DMS 273 (cell line): Measurements from ENCODE around the gene FZR1.
"Not testable (repeated sequence)": the region's sequence is repeated elsewhere in the genome, so short reads cannot be mapped to it uniquely, and the experiment has no call there.

Experiments
- DNase-seq: peaks from one replicate; lab custom pipeline; 2025; ENCODE audit not compliant: unreplicated experiment; lab: John Stamatoyannopoulos, UW

Gene FZR1

DNA sequence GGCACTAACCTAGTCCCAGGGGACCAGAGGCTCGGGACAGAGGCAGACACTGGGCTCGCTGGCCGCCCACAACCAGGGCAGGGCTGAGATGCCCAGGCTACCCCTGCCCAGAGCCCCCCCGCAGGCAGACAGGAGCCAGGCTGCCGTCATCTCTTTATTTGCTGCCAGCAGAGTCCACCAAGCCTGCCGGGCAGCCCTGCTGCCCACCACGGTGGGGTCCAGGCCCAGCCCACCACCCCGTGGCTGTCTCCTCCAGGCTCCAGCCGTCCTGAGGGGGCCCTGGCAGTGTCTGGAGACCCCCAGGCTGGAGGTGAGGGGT is 37.9 kb downstream of the FZR1 start:
- no peak for DNase-seq

GRCh38 chr19:3544742-3545668 is 38.9 kb downstream of the FZR1 start:
- peak; percentile 77 for DNase-seq

DNA sequence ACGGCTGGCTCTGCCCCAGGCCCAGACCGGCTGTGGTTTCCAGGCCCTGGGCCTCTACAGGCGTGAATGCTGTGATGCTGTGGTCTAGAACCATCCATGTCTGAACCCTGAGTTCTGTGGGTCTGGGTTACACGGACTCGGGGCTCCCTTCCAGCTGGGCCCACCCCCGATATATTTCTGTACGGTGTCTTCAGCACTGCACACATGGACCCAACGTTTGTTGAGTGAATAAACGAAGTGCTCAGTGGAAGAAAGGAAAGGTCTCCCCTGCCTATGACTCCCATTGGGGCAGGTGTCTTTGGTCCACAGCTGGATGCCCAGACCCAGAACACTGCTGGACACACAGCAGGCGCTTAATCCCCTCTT is 39.5 kb downstream of the FZR1 start:
- DNase-seq = no peak

- no peak for DNase-seq
These were observed 40.0 kb downstream of the FZR1 start for GRCh38 chr19:3546119-3546518.

- DNase-seq = peak; percentile 57
These were observed 41.2 kb downstream of the FZR1 start for GRCh38 chr19:3547301-3547731.

DNA sequence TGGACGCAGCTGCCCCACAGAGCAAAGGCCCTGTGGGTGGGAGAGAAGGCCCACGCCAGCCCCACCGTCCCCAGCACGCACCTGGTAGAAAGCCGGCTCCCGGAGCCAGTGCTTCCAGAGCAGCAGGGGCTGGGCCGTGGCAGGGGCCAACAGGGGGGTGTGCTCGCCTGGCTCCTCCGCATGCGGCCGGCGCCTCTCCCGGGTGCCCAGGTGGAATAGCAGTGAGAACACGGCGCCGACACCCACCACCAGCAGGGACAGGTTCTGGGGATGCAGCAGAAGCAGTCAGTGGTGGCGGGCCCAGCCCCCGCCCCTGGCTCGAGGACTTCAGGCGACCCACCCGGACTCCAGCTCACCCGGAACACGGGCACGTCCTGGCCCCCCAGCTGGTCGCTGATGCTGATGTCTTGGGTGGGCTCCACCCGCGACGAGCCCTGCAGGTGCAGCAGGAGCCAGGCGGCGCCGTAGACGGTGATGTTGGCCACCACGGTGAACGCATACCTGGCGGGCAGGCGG is 41.7 kb downstream of the FZR1 start:
- DNase-seq = no peak

DNA sequence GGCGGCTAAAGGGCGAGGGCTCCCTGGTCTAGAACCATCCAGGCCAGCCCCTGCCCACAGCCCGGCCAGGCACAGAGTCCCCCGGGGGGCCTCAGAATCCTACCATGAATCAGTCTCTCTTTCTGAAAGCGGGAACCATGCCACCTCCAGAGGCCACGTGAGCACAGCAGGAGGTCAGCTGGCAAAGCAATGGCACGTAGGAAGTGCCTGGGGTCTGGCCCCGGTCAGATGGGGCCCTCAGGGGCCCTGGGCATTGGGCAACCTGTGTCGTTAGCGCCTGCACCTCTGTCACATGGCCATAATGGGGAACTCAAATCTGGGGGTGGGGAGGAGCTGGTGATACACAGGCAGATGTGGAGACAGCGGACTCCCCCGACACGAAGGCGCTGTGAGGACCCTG is 42.5 kb downstream of the FZR1 start:
- no peak for DNase-seq

- no peak for DNase-seq
These were observed 43.7 kb downstream of the FZR1 start for GRCh38 chr19:3549816-3550215.

DNA sequence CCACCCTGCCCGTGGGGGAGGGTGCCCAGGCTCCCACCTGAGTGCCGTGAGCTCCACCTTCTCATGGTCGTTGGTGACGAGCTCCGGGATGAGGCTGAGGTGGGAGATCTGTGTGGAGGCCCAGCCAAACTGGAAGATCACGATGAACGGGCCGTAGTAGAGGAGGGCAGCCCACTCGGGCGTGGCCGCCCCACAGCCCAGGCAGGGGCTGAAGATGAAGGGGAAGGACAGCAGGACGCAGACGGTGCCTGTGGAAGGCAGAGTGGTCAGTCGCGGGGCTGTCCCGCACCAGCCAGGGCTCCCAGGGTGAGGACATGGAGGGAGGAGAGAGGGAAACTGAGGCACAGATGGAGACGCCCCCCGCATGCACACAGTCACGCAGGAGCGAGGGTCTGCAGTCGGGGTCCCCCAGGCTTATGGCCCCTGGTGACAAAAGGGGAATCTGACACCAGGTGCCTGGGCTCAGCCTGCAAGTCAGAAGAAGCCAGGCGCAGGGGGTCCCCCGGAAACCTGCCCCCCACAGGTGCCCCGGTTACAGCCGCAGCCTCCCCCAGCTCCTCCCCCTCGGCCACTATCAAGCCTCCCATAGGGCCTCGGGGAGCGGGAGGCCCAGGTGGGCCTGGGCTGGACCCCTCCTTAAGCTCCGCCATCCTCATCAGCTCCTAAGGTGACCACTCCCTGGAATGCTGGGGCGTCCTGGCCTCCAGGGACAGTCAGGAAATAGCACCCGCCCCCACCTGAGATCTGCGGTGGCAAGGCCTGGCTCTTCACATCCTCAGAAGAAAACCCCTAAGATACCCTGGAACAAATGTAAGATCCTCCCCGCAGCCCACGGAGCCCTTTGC is 45.1 kb downstream of the FZR1 start:
- DNase-seq = no peak

DNA sequence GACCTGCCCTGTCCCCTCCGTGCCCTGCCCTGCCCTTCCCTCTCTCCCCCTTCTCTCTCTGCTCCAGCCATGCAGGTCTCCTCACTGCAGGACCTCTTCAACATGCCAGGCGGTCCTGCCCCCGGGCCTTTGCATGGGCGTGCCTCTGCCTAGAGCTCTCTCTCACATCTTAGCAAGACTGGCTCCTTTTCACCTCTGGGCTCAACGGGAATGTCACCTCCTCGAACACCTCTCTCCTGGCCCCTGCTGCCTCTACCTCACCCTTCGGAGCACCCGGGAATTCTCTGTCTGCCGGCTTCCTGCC is 45.6 kb downstream of the FZR1 start:
- DNase-seq = no peak

GRCh38 chr19:3554254-3555083 is 48.4 kb downstream of the FZR1 start:
- no peak for DNase-seq

DNA sequence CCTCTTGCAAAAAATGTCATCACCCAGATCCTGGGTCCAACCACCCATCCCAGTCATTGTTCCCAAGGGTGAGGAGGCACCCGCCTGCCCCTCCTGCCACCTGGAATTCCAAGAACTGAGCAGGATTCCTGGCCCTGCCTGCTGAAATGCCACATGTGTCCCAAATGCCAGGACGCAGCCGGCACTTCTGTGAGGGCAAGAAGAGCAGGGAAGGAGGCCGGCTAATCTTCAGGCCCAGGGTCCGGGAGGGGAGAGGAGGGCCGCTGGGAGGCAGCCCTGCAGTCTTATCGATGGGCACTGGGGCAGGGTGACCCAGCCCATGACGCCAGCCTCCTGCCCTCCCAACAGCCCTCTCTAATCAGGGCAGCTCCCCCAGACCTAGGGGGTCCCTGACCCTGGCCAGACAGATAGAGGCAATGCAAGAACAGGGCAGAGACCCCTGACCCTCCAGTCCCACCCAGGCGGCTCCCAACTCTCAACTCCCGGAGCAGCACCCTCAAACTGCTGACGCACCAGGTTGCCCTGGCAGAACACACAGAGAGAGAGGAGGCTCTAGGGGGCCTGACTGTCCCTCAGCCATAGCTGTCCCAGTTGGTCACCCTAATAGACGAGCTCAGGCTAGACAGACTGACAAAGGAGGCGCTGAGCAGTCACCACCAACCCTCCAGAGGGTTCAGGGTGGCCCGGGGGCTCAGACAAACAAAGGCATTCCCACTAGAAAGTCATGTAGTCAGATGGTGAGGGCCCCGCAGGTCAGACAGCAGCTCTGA is 49.7 kb downstream of the FZR1 start:
- DNase-seq = no peak

DNA sequence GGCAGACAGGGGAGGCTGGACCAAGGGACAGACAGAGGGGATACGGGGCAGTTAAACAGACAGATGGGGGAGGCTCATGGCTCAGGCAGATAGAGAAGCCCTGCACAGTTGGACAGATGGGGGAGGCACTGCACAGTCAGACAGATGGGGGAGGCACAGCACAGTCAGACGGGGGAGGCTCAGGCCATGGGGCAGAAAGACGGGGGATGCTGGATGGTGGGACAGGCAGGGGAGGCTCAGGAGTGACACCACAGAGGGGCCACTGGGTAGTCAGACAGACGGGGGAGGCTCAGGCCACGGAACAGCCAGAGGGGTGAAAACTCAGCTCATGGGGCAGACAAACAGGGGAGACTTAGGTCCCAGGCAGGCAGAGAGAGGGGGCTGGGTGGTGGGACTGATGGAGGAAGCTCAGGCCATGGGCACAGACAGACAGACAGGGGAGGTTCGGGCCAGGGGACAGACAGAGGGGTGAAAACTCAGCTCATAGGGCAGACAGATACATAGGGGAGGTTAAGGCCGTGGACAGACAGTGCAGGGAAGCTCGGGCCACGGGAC is 50.4 kb downstream of the FZR1 start:
- DNase-seq = peak; percentile 46

DNA sequence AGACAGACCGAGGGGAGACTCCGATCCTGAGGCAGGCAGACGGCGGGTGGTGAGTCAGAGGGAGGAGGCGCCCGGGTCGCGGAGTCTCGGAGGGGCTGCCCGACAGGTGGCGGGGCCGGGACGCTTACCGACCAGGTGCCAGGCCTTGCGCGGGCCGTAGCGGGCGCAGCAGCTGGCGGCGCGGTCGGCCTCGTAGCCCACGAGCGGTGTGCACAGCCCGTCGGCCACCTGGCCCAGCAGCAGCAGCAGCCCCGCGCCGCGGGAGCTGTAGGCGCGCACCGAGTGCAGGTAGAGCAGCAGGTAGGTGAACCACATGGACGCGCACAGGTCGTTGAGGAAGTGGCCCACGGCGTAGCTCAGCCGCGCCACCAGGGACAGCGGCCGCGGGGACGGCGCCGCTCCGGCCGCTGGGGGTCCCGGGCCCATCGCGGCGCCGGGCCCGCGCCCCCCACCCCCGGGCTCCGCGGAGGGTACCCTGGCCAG is 50.9 kb downstream of the FZR1 start:
- peak; percentile 85 for DNase-seq

GRCh38 chr19:3557461-3558248 is 51.5 kb downstream of the FZR1 start, which contains the start of gene MFSD12:
TSS of gene MFSD12 (minus strand) at chr19:3557586. CDS start at chr19:3557403, 183 bp downstream.
- peak; percentile 98 for DNase-seq

DNA sequence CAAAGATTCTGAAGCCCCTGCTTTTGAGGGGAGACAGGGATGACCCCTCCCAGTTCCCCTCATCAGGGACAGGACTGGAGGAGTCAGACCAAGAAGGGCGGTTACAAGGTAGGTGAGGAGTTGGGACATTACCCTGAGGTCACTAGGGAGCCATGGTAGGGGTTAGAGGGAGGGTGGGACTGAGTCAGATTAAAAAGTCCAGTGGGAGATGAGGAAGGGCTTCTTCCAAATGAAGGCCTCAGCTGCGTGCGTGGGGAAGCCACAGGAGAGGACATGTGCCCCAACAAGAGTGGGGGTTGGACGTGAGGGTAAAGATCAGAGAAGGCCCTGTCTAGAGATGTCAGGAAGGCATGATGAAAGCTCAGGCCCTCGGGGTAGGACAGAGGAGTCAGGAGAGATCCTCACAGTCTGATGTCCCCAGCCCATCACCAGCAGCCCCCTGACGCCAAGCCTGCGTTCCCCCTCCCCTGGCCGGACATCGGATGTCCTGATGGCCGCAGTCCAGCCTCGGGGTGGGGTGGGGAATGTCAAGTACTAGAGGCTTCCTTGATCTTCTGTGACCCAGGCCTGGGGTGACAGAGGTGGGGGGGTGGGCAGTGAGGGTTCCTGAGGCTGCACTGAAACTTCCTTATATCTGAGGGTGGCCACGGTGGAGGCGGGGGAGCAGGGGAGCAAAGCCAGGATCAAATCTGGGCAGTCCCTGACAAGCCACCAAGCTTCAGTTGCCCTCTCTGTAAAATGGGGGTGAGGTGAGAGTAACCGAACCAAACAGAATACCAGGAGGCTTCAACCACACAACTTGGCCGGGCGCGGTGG is 57.8 kb downstream of the FZR1 start:
- no peak for DNase-seq

GRCh38 chr19:3565139-3565538 is 59.0 kb downstream of the FZR1 start:
- no peak for DNase-seq

DNA sequence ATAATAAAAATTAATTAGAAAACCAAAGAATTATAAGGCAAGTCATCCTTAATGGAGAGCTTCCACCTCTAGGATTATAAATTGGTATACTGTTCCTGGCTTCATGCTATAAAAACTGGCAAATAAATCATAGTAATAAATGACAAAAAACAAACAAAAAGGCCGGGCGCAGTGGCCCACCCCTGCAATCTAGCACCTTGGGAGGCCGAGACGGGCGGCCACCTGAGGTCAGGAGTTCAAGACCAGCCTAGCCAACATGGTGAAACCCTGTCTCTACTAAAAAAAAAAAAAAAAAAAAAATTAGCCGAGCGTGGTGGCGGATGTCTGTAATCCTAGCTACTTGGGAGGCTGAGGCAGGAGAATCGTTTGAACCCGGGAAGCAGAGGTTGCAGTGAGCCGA is 63.9 kb downstream of the FZR1 start:
- not testable (repeated sequence) for DNase-seq
